Brain microvascular endothelial cell (primary cell): ENCODE results near the gene CREB5.

Experiments used
- DNase-seq: peaks from one replicate; pipeline ENCODE4 v3.0.0-alpha.2; 2020
- H3K27ac ChIP-seq: fragments of 250-450 bp; sonication (Bioruptor Pico); 2 replicates; pipeline ENCODE4 v1.5.1; 2020; ENCODE audit warnings: mild to moderate bottlenecking, moderate library complexity
- H3K27me3 ChIP-seq: fragments of 250-450 bp; sonication (Bioruptor Pico); replicated peaks from 2 replicates; pipeline ENCODE4 v1.5.1; 2020; ENCODE audit warnings: mild to moderate bottlenecking
- H3K36me3 ChIP-seq: fragments of 250-450 bp; sonication (Bioruptor Pico); replicated peaks from 2 replicates; pipeline ENCODE4 v1.5.1; 2020; ENCODE audit warnings: mild to moderate bottlenecking
- H3K4me3 ChIP-seq: 2 replicates; pipeline ENCODE4 v1.5.1; 2011; ENCODE audit warnings: low read depth, mild to moderate bottlenecking, control low read depth, low read length, moderate library complexity
- CTCF ChIP-seq: IDR thresholded peaks from 2 replicates; pipeline ENCODE4 v1.5.1; 2011; ENCODE audit warnings: low read depth, mild to moderate bottlenecking, moderate library complexity, low read length, control low read depth, inconsistent platforms; ENCODE audit errors: missing control alignments
- in situ Hi-C: cut with HindIII; loops from 2 replicates; pipeline ENCODE4 v1.10.0; 2017; ENCODE audit warnings: low sequenced_read_pairs, low pct_ligation_motif_present

Gene CREB5

GRCh38 chr7:28656529-28656928, 244.2 kb downstream of the CREB5 start:
- H3K27ac ChIP-seq: no peak overlapping the region
- no peaks in the 10 kb centered on the region for H3K27me3 ChIP-seq
- in situ Hi-C loops: no loop called here
- H3K36me3 ChIP-seq: no peaks in the 10 kb centered on the region
- TF ChIP-seq CTCF: no peak
- DNase-seq: no peak
- no peak overlapping the region for H3K4me3 ChIP-seq

GRCh38 chr7:28658381-28658780, 246.1 kb downstream of the CREB5 start:
- no peak overlapping the region for H3K4me3 ChIP-seq
- no peaks in the 10 kb centered on the region for H3K36me3 ChIP-seq
- in situ Hi-C loops: no loop called here
- DNase-seq: no peak
- no peak for TF ChIP-seq CTCF
- H3K27me3 ChIP-seq: no peaks in the 10 kb centered on the region
- no peak overlapping the region for H3K27ac ChIP-seq

DNA sequence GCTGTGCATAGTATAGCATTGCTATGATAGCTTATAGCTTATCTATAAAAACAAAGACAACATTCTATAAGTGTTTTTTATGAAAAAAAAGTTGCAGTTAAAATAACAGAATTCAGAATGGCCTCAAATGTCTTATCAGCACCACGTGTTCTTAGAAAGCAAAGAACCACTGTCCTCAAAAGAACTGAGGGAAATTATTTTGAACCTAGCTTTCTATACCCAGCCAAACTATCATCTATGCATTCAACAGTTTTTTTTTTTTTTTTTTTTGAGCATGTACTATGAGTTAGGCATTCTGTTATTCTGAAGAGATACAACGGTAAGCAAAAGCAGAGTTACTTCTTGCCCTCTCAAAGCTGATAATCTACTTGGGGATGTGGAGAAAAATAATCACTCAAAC, 247.8 kb downstream of the CREB5 start:
- in situ Hi-C loops: no loop called here
- Histone ChIP-seq H3K27ac (no peak overlapping the region), H3K36me3 (no peaks in the 10 kb centered on the region), H3K27me3 (no peaks in the 10 kb centered on the region), H3K4me3 (no peak overlapping the region)
- DNase-seq: no peak
- no peak for TF ChIP-seq CTCF

DNA sequence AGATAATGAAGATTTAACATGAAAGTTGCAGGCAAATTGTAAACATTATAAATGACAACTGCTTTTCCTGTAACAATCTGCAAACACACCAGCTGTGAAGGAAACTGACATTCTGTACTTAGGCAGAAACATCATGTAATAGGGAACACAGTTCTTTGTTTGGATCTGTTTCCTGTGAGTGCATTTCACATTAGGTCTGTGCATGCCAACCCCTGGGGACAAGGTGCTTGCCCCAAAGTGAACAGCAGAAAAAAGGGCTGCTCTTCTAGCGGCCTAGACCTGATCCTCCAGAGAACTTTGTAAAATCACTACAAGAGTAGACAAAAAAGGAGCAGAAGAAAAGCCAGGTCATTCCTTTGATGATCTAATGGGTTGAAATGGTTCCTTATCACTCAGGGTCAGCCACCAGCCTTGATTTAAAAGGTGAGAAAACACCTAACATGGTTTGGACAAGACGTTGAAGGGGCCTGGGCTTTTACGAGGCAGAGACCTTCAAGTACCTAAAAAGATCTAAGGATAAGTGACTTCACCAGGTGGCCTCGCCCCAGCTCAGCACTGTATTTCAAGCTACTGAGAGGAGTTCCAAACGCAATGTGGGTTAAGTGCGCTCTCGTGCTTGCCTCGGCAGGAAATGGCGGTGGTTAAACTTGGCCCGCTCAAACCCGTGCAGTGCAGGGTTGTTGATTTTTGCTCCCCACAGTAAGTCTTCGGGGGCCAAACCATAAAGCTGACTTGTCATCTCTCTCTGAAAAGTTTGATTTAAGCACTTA, 249.7 kb downstream of the CREB5 start:
- Histone ChIP-seq H3K36me3 (no peaks in the 10 kb centered on the region), H3K27me3 (no peaks in the 10 kb centered on the region), H3K4me3 (no peak overlapping the region), H3K27ac (no peak overlapping the region)
- DNase-seq: no peak
- no peak for TF ChIP-seq CTCF
- in situ Hi-C loops: no loop called here

DNA sequence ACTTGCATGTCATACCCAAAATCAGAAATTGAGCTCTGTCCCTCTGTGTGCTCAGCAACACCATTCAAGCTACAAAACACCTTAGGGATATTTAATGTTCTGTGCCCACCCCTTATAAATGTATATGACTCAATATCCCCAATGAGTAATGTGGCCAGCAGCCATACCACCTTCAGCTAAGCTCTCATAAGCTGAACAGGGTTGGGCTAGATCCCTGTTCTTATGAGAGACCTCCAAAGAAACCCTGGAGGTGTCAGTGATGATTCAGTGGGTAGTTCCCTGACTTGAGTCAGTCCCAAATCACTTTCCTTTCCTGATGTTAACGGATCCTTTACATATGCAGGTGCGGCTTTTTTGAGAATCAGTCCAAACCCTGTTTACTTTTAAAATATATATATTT, 253.8 kb downstream of the CREB5 start:
- H3K27ac ChIP-seq: no peak overlapping the region
- H3K27me3 ChIP-seq: no peaks in the 10 kb centered on the region
- H3K36me3 ChIP-seq: no peaks in the 10 kb centered on the region
- DNase-seq: no peak
- in situ Hi-C loops: no loop called here
- H3K4me3 ChIP-seq: no peak overlapping the region
- no peak for TF ChIP-seq CTCF

GRCh38 chr7:28668085-28668484, 255.8 kb downstream of the CREB5 start:
- H3K27me3 ChIP-seq: no peaks in the 10 kb centered on the region
- H3K36me3 ChIP-seq: no peaks in the 10 kb centered on the region
- no peak for DNase-seq
- TF ChIP-seq CTCF: no peak
- H3K27ac ChIP-seq: no peak overlapping the region
- H3K4me3 ChIP-seq: no peak overlapping the region
- in situ Hi-C loops: no loop called here
